IMR-90 (cell line): ENCODE data around the gene DDX60. TPM values are rescaled to one million over a fixed set of nuclear protein-coding genes. Genes with fewer than 3 reads are reported as not detected.
A peak's percentile ranks its signal among the peaks of the same experiment; 100 is the strongest.

ENCODE experiments used
- ATAC-seq: fragments of 200-7000 bp; cut with Tn5 transposase; 2 replicates; pipeline ENCODE4 v1.9.1; 2020; ENCODE audit warnings: low read depth, mild to moderate bottlenecking, moderate library complexity
- BruUV-seq: library from RNA; stranded (reverse); fragments of 400-500 nt; replicated peaks from 2 replicates; lab custom pipeline; 2021; lab: Mats Ljungman, UMichigan
- CTCF ChIA-PET: fragments of 300-600 bp; formaldehyde crosslinking; extraction: SDS; loops from one replicate; lab custom pipeline; 2021; ENCODE audit warnings: antibody characterized with exemption; lab: Yijun Ruan, JAX
- POLR2A ChIA-PET: fragments of 300-600 bp; sonication (Branson Sonifier 250); formaldehyde crosslinking; loops from one replicate; lab custom pipeline; 2022; ENCODE audit warnings: antibody characterized with exemption; ENCODE audit not compliant: unreplicated experiment; lab: Charles Lee
- DNase-seq: peaks from one replicate; pipeline ENCODE4 v3.0.0; 2013
- H2AFZ ChIP-seq: replicated peaks from 2 replicates; pipeline ENCODE3; 2013; ENCODE audit warnings: low read length, mild to moderate bottlenecking; ENCODE audit not compliant: poor library complexity
- H2AK5ac ChIP-seq: 2 replicates; pipeline ENCODE4 v1.6.1; 2013; ENCODE audit warnings: low read depth, low read length, inconsistent platforms
- H2AK9ac ChIP-seq: replicated peaks from 2 replicates; pipeline ENCODE3; 2013; ENCODE audit warnings: mild to moderate bottlenecking, low read depth, low read length, moderate library complexity; ENCODE audit not compliant: poor library complexity
- H2BK120ac ChIP-seq: 2 replicates; pipeline ENCODE4 v1.6.1; 2013; ENCODE audit warnings: low read depth, low read length, inconsistent platforms
- H2BK15ac ChIP-seq: 3 replicates; pipeline ENCODE4 v1.6.1; 2013; ENCODE audit warnings: low read depth, low read length, inconsistent platforms
- H2BK20ac ChIP-seq: 2 replicates; pipeline ENCODE4 v1.6.1; 2013; ENCODE audit warnings: low read depth, mild to moderate bottlenecking, inconsistent platforms, low read length, moderate library complexity
- H2BK5ac ChIP-seq: 2 replicates; pipeline ENCODE4 v1.6.1; 2013; ENCODE audit warnings: mild to moderate bottlenecking, low read depth, low read length, inconsistent platforms; ENCODE audit not compliant: poor library complexity, severe bottlenecking
- H3K14ac ChIP-seq: replicated peaks from 2 replicates; pipeline ENCODE4 v1.6.1; 2013; ENCODE audit warnings: low read depth, low read length, inconsistent platforms
- H3K18ac ChIP-seq: 2 replicates; pipeline ENCODE4 v1.6.1; 2013; ENCODE audit warnings: low read depth, low read length, control low read depth
- H3K23ac ChIP-seq: 2 replicates; pipeline ENCODE4 v1.6.1; 2013; ENCODE audit warnings: low read depth, low read length, inconsistent platforms
- H3K27ac ChIP-seq: 2 replicates; pipeline ENCODE4 v1.5.1; 2013; ENCODE audit warnings: mild to moderate bottlenecking, control low read depth, low read length; ENCODE audit not compliant: insufficient read depth
- H3K27me3 ChIP-seq: 2 replicates; pipeline ENCODE4 v1.6.1; 2013; ENCODE audit warnings: low read length; ENCODE audit not compliant: control insufficient read depth, insufficient read depth
- H3K36me3 ChIP-seq: 2 replicates; pipeline ENCODE4 v1.6.1; 2013; ENCODE audit warnings: low read length, mixed read lengths; ENCODE audit not compliant: control insufficient read depth, insufficient read depth
- H3K4ac ChIP-seq: 2 replicates; pipeline ENCODE4 v1.6.1; 2013; ENCODE audit warnings: low read depth, low read length, inconsistent platforms
- H3K4me1 ChIP-seq: 2 replicates; pipeline ENCODE4 v1.6.1; 2013; ENCODE audit warnings: low read length, mixed read lengths; ENCODE audit not compliant: control insufficient read depth, insufficient read depth
- H3K4me2 ChIP-seq: 2 replicates; pipeline ENCODE4 v1.6.1; 2013; ENCODE audit warnings: low read depth, mild to moderate bottlenecking, control low read depth, low read length, moderate library complexity
- H3K4me3 ChIP-seq: 2 replicates; pipeline ENCODE4 v1.5.1; 2013; ENCODE audit warnings: low read depth, mild to moderate bottlenecking, control low read depth, low read length, moderate library complexity; ENCODE audit not compliant: insufficient read depth
- H3K56ac ChIP-seq: 2 replicates; pipeline ENCODE4 v1.6.1; 2013; ENCODE audit warnings: low read length, inconsistent platforms; ENCODE audit not compliant: insufficient read depth; ENCODE audit errors: extremely low read depth
- H3K79me1 ChIP-seq, 2 experiments: 2 replicates each; pipeline ENCODE4 v1.6.1; 2013; ENCODE audit warnings: low read length in 2 of 2, inconsistent platforms in 1 of 2, low read depth in 1 of 2
- H3K9ac ChIP-seq: 2 replicates; pipeline ENCODE4 v1.6.1; 2013; ENCODE audit warnings: low read depth, low read length, control low read depth
- H3K9me1 ChIP-seq: 2 replicates; pipeline ENCODE4 v1.6.1; 2013; ENCODE audit warnings: low read length, inconsistent platforms; ENCODE audit not compliant: insufficient read depth
- H3K9me3 ChIP-seq: 2 replicates; pipeline ENCODE4 v1.6.1; 2013; ENCODE audit warnings: low read length; ENCODE audit not compliant: control insufficient read depth, insufficient read depth
- H4K20me1 ChIP-seq: 2 replicates; pipeline ENCODE4 v1.6.1; 2013; ENCODE audit warnings: low read length, inconsistent platforms; ENCODE audit not compliant: insufficient read depth
- H4K5ac ChIP-seq: 2 replicates; pipeline ENCODE4 v1.6.1; 2013; ENCODE audit warnings: mild to moderate bottlenecking, low read depth, low read length, control low read depth
- H4K8ac ChIP-seq, 2 experiments: 2 replicates each; pipeline ENCODE4 v1.6.1; 2013; ENCODE audit warnings: low read depth in 2 of 2, low read length in 2 of 2, control low read depth in 1 of 2, inconsistent platforms in 1 of 2
- H4K91ac ChIP-seq: 2 replicates; pipeline ENCODE4 v1.6.1; 2013; ENCODE audit warnings: low read depth, low read length, inconsistent platforms; ENCODE audit not compliant: insufficient read depth
- BHLHE40 ChIP-seq: fragments of 150-350 bp; IDR thresholded peaks from 2 replicates; pipeline ENCODE4 v1.6.1; 2016; ENCODE audit warnings: mild to moderate bottlenecking, low read depth, low read length
- CEBPB ChIP-seq: IDR thresholded peaks from 2 replicates; pipeline ENCODE4 v1.6.1; 2012; ENCODE audit warnings: low read depth, low read length, improper control_type of control experiment
- CHD1 ChIP-seq: IDR thresholded peaks from 2 replicates; pipeline ENCODE4 v1.6.1; 2012; ENCODE audit warnings: low read depth, low read length, improper control_type of control experiment
- MAZ ChIP-seq: IDR thresholded peaks from 2 replicates; pipeline ENCODE4 v1.6.1; 2012; ENCODE audit warnings: low read depth, mild to moderate bottlenecking, low read length, improper control_type of control experiment, moderate library complexity, borderline replicate concordance
- MXI1 ChIP-seq: IDR thresholded peaks from 2 replicates; pipeline ENCODE4 v1.6.1; 2012; ENCODE audit warnings: low read depth, mild to moderate bottlenecking, low read length, moderate library complexity, borderline replicate concordance
- NFE2L2 ChIP-seq: fragments of 150-350 bp; IDR thresholded peaks from 2 replicates; pipeline ENCODE4 v1.6.1; 2016; ENCODE audit warnings: low read depth, mild to moderate bottlenecking, low read length
- POLR2A ChIP-seq: IDR thresholded peaks from 2 replicates; pipeline ENCODE4 v1.6.1; 2012; ENCODE audit warnings: mild to moderate bottlenecking, low read depth, low read length
- RAD21 ChIP-seq: IDR thresholded peaks from 2 replicates; pipeline ENCODE4 v1.6.1; 2012; ENCODE audit warnings: low read length, improper control_type of control experiment
- SMC3 ChIP-seq: fragments of 150-350 bp; IDR thresholded peaks from 2 replicates; pipeline ENCODE4 v1.6.1; 2016; ENCODE audit warnings: low read depth, mild to moderate bottlenecking, antibody characterized with exemption, low read length, moderate library complexity
- dilution Hi-C: fragments of 300-500 bp; cut with HindIII; formaldehyde crosslinking; loops from one replicate; pipeline ENCODE4 v1.14.3; 2018; ENCODE audit warnings: low sequenced_read_pairs; ENCODE audit not compliant: unreplicated experiment
- in situ Hi-C: fragments of 300-500 bp; cut with MboI; formaldehyde crosslinking; loops from 3 replicates; pipeline ENCODE4 v1.14.3; 2019; ENCODE audit warnings: low sequenced_read_pairs, inconsistent platforms, mixed read lengths
- intact Hi-C: fragments of 100-400 bp; cut with micrococcal nuclease; formaldehyde crosslinking; loops from 2 replicates; pipeline ENCODE4 v1.10.0; 2022
- polyA plus RNA-seq, 3 experiments: library from polyadenylated mRNA; depleted of rRNA; stranded (reverse); fragments of >200 nt; gene quantifications; 2 replicates each; pipeline ENCODE4 v1.2.3, GENCODE V29; 2012; ENCODE audit warnings: low replicate concordance in 1 of 3
- total RNA-seq: library from RNA; depleted of rRNA; stranded (reverse); fragments of >200 nt; gene quantifications from 2 replicates; pipeline ENCODE4 v1.2.3, GENCODE V29; 2012
- TF ChIP-seq, protein P1 (sequence below): fragments of 150-350 bp; IDR thresholded peaks from 2 replicates; pipeline ENCODE4 v1.6.1; 2017; ENCODE audit warnings: mild to moderate bottlenecking, antibody characterized with exemption, low read length, low read depth
- TF ChIP-seq, protein P2 (sequence below): fragments of 150-350 bp; IDR thresholded peaks from 2 replicates; pipeline ENCODE4 v1.6.1; 2016; ENCODE audit warnings: low read depth, mild to moderate bottlenecking, low read length, moderate library complexity, borderline replicate concordance
- TF ChIP-seq, protein P3 (sequence below): conservative IDR thresholded peaks from 2 replicates; pipeline ENCODE4 v1.5.1; 2012; ENCODE audit warnings: mild to moderate bottlenecking, low read depth, low read length, improper control_type of control experiment

The DDX60 gene
- total and polyA plus RNA-seq, 2 of the 4 experiments (the other 2 are of a cell fraction), result 3.1 to 6.6 TPM

DNA sequence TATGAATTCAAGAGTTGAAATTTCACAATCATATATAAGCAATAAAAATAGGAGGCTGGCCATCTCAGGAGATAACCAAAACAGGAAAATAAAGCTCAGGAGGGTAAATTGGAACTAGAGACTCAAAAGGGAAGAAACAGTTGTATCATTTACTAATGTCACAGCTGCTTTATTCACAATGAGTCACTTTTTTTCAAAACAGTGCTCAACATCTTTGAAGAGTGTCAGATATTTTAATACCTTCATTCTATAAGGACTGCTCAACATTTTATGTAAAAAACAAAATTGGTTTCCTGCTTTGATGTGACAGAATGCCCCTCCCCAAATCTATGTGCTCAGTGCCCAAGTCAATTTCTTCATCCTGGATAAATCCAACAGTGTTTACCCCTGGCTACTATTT, 97.7 kb downstream of the DDX60 start:
- Histone ChIP-seq H3K4me3 (no peak overlapping the region), H3K4ac (no peak overlapping the region), H3K56ac (no peak overlapping the region), H2AFZ (no peak overlapping the region), H3K27me3 (no peaks in the 10 kb centered on the region), H4K8ac (no peak overlapping the region), H2AK5ac (no peak overlapping the region), H2BK20ac (no peak overlapping the region), H2BK15ac (no peak overlapping the region), H4K20me1 (no peaks in the 10 kb centered on the region), H3K23ac (no peak overlapping the region), H2BK5ac (peak overlapping the region; percentile 21), H3K4me1 (peaks cover 1% of the 10 kb centered on the region; the same call in 1 of the 2 replicates), H3K36me3 (no peaks in the 10 kb centered on the region), H3K27ac (no peak overlapping the region), H3K9me3 (peaks cover 2% of the 10 kb centered on the region; the same call in 1 of the 2 replicates), H2BK120ac (no peak overlapping the region), H4K5ac (no peak overlapping the region), H3K9ac (no peak overlapping the region), H3K79me1 (no peaks in the 10 kb centered on the region), H3K4me2 (peak overlapping the region; percentile 43; the same call in 1 of the 2 replicates), H3K14ac (no peak overlapping the region), H2AK9ac (no peak overlapping the region), H3K18ac (peak overlapping the region; percentile 56; the same call in 1 of the 2 replicates), H3K9me1 (peaks cover 2% of the 10 kb centered on the region; the same call in 1 of the 2 replicates), H4K91ac (no peak overlapping the region)
- no TSS peak for BruUV-seq
- in situ Hi-C loops, result no loop called here
- TF ChIP-seq, protein P1, sequence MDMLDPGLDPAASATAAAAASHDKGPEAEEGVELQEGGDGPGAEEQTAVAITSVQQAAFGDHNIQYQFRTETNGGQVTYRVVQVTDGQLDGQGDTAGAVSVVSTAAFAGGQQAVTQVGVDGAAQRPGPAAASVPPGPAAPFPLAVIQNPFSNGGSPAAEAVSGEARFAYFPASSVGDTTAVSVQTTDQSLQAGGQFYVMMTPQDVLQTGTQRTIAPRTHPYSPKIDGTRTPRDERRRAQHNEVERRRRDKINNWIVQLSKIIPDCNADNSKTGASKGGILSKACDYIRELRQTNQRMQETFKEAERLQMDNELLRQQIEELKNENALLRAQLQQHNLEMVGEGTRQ, result no peak
- TF ChIP-seq, protein P2, sequence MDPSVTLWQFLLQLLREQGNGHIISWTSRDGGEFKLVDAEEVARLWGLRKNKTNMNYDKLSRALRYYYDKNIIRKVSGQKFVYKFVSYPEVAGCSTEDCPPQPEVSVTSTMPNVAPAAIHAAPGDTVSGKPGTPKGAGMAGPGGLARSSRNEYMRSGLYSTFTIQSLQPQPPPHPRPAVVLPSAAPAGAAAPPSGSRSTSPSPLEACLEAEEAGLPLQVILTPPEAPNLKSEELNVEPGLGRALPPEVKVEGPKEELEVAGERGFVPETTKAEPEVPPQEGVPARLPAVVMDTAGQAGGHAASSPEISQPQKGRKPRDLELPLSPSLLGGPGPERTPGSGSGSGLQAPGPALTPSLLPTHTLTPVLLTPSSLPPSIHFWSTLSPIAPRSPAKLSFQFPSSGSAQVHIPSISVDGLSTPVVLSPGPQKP, result no peak
- TF ChIP-seq MAZ (no peak), CHD1 (no peak), POLR2A (no peak), RAD21 (no peak), NFE2L2 (no peak), SMC3 (no peak), MXI1 (no peak), CEBPB (no peak), BHLHE40 (no peak)
- TF ChIP-seq, protein P3, sequence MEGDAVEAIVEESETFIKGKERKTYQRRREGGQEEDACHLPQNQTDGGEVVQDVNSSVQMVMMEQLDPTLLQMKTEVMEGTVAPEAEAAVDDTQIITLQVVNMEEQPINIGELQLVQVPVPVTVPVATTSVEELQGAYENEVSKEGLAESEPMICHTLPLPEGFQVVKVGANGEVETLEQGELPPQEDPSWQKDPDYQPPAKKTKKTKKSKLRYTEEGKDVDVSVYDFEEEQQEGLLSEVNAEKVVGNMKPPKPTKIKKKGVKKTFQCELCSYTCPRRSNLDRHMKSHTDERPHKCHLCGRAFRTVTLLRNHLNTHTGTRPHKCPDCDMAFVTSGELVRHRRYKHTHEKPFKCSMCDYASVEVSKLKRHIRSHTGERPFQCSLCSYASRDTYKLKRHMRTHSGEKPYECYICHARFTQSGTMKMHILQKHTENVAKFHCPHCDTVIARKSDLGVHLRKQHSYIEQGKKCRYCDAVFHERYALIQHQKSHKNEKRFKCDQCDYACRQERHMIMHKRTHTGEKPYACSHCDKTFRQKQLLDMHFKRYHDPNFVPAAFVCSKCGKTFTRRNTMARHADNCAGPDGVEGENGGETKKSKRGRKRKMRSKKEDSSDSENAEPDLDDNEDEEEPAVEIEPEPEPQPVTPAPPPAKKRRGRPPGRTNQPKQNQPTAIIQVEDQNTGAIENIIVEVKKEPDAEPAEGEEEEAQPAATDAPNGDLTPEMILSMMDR, result no peak
- intact Hi-C loops, result loop anchor here (2.0 kb wide), 1 partner anchor 16 kb away; no protein-coding TSS in a partner anchor
- DNase-seq, result peak; percentile 30
- dilution Hi-C loops, result no loop called here
- no peak; the same call in 1 of the 2 replicates for ATAC-seq
- POLR2A ChIA-PET, result no interaction called here
- CTCF ChIA-PET, result no interaction called here
